ENCODE data around the gene TM9SF1.

The TM9SF1 gene

DNA sequence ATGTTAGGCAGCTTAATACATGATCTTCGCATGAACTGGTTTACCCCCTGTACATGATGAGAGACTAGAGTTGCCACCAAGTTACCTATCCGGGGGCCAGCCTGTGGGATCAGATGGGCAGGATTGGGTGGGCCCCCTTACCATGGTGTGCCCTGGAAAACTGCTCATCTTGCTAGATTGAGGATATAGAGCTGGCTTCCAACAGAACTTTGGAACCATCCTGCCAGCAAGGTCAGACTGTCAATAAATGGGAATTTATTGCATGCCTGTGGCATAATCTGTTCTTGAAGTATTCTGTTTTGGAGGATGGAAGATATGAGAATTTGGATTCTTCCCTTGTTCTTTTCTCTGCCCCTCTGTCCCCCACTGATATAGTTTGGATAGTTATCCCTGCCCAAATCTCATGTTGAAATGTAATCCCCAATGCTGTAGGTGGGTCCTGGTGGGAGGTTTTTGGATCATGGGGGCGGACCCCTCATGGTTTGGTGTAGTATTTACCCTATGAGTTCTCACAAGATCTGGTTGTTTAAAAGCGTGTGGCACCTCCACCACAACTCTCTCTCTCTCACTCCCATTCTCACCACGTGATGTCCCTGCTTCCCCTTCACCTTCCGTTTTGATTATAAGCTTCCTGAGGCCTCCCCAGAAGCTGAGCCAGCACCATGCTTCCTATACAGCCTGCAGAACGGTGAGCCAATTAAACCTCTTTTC lies 3.7 kb upstream of the TM9SF1 start:
- peaks cover 58% of the 10 kb centered on the region for H3K36me3 Mint-ChIP-seq
- DNase-seq: no peak
- no peak overlapping the region for H3K27ac Mint-ChIP-seq
- CTCF ChIA-PET: interaction anchor here (0.6 kb wide), 2 partner anchors 17 to 41 kb away, joined by 3 to 5 read pairs; partner anchors contain the start of gene MDP1
- peaks cover 38% of the 10 kb centered on the region for H3K4me1 Mint-ChIP-seq
- no peaks in the 10 kb centered on the region for H3K27me3 Mint-ChIP-seq
- no peak overlapping the region for H3K4me3 Mint-ChIP-seq
- H3K9me3 Mint-ChIP-seq: peaks cover 17% of the 10 kb centered on the region

DNA sequence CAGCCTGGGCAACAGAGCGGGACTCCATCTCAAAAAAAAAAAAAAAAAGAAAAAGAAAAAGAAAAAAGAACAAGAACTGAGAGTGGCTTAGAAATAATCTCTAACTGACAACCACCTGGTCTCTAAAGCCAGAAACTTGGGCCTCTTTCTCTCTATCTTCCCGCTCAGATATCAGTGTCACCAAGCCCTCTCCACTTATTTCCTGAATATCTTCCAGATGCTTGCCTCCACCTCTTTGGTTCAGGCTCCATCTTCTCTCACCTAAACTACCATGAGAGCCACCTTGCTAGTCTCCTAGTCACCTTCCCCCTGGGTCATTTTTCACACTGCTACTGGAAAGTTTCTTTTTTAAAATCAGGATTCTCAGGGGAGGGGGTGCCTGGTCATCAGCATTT lies 1.8 kb upstream of the TM9SF1 start:
- Mint-ChIP-seq H3K9me3 (peaks cover 6% of the 10 kb centered on the region), H3K27me3 (no peaks in the 10 kb centered on the region), H3K36me3 (peaks cover 54% of the 10 kb centered on the region), H3K4me3 (peak overlapping the region; percentile 98), H3K4me1 (peaks cover 51% of the 10 kb centered on the region), H3K27ac (no peak overlapping the region)
- CTCF ChIA-PET: interaction anchor here (1.4 to 2.7 kb wide), 2 partner anchors 18 to 113 kb away, joined by 3 to 8 read pairs; partner anchors contain the start of genes LTB4R2 and MDP1
- no peak for DNase-seq

DNA sequence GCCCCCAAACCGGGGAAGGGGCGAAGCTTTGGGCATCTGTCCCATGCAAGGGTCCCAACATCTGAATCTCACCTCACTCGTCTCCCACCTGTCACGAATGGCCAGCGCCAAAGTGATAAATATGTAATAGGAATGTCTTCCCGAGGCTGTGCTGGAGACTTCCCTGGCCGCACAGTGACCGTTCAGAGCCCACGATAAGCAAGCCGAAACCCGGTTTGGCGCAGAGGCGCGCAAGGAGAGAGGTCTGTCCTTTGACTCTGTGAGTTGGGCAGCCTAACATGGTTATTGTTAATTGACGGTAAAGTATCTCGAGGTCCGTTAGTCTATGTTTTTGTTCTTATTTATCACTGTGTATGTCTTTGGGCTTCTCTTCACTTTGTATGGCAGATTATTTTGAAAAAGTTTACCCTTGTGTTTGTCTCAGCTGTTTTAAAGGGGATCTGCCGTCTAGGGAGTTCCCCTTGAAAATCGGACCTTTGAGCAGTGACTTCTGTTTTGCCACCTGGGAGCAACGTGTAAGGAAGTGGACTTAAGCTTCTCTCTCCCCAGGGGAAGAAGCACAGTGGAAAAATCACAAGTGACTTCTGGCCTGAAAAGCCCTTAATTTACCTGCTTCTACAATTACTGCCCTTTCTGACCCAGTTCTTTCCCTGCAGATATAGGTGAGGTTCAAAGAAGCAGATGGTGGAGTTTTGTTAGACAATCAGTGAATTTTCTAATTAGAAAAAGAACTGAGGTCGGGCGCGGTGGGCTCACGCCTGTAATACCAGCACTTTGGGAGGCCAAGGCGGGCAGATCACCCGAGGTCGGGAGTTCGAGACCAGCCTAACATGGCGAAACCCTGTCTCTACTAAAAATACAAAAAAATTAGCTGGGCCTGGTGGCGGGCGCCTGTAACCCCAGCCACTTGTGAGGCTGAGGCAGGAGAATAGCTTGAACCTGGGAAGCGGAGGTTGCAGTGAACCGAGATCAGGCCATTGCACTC lies 1.1 kb upstream of the TM9SF1 start:
- DNase-seq: no peak
- peak overlapping the region; percentile 98 for H3K4me3 Mint-ChIP-seq
- peaks cover 55% of the 10 kb centered on the region for H3K36me3 Mint-ChIP-seq
- peak overlapping the region; percentile 98 for H3K27ac Mint-ChIP-seq
- peaks cover 1% of the 10 kb centered on the region for H3K9me3 Mint-ChIP-seq
- H3K27me3 Mint-ChIP-seq: no peaks in the 10 kb centered on the region
- peaks cover 55% of the 10 kb centered on the region for H3K4me1 Mint-ChIP-seq
- CTCF ChIA-PET: interaction anchor here (0.9 to 2.7 kb wide), 6 partner anchors 17 to 235 kb away, joined by 3 to 8 read pairs (median 4); partner anchors contain the start of genes CHMP4A, IRF9, LTB4R2 and MDP1

DNA sequence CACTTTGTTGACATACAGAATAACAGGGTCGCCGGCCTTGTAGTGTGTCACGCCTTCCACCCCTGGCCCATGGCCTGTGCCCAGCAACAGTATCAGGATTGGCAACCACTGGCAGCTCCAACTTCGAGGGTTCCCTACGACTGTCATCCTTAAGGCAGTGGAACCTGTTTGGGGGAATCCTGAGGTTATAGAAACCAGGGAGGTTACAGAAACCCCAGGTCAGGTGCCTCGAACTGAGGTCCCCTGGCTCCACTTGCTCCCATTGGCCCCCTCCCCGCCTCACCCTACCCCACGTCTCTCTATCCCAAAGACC lies 412 bp downstream of the TM9SF1 start:
- H3K27ac Mint-ChIP-seq: peak overlapping the region; percentile 98
- CTCF ChIA-PET: interaction anchor here (1.0 to 2.7 kb wide), 3 partner anchors 20 to 139 kb away, joined by 5 to 8 read pairs (median 5); partner anchors contain the start of genes CIDEB and MDP1
- DNase-seq: no peak
- H3K9me3 Mint-ChIP-seq: no peaks in the 10 kb centered on the region
- H3K27me3 Mint-ChIP-seq: no peaks in the 10 kb centered on the region
- peaks cover 64% of the 10 kb centered on the region for H3K4me1 Mint-ChIP-seq
- H3K36me3 Mint-ChIP-seq: peaks cover 49% of the 10 kb centered on the region
- H3K4me3 Mint-ChIP-seq: peak overlapping the region; percentile 98

DNA sequence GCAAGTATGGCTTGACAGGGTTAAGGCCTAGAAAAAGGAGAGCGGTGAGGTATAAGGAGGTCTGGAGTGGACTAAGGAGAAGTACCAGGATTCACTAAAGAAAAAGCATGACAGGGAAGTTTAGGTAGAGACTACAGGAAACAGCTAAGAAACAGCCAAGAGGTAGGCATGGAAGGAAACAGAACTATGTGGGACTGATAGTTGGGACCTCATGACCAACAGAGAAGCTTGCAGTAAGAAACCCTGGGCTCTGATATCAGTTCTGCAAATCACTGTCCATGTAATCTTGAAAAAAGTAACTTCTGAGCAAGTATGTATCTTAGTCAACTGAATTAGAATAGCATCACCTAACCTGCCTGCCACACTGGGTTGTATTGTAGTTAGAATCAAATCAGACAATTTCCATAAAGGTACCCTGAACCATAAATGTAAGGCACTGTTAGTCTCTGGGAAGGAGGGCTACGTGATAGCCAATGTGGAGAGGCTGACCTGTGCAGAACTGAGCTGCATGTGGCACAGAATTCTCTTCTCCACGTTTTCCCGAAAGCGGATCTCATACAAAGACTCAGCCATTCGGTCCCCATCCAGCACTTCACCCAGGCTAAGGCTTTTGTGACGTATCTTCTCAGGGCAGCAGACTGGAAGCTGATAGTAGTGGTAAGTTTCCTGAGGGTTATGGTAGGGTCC lies 912 bp downstream of the TM9SF1 start:
- peak overlapping the region; percentile 98 for H3K27ac Mint-ChIP-seq
- H3K9me3 Mint-ChIP-seq: no peaks in the 10 kb centered on the region
- no peak for DNase-seq
- peak overlapping the region; percentile 98 for H3K4me3 Mint-ChIP-seq
- H3K36me3 Mint-ChIP-seq: peaks cover 48% of the 10 kb centered on the region
- CTCF ChIA-PET: interaction anchor here (0.7 to 2.7 kb wide), 4 partner anchors 21 to 139 kb away, joined by 4 to 8 read pairs (median 5); partner anchors contain the start of genes CIDEB and MDP1
- no peaks in the 10 kb centered on the region for H3K27me3 Mint-ChIP-seq
- peaks cover 67% of the 10 kb centered on the region for H3K4me1 Mint-ChIP-seq

DNA sequence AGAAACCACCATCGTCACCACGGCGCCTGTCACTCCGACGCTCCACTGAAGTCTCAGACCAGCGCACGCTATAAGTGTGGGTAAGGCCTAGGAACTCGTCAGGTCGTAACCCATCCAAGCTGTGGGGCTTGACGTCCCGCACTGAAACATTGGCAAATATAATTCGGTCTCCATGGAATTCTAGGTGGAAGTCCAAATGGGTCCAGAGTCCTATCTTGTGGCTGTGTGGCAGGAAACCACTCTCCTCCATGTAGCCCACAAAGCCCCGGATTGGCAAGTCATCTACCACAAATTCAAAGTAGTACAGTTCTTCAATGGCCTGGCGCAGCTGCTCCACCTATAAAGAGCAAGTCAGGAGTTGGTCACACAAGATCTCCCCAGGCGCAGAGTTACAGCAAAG lies 2.3 kb downstream of the TM9SF1 start:
- no peaks in the 10 kb centered on the region for H3K27me3 Mint-ChIP-seq
- H3K4me3 Mint-ChIP-seq: no peak overlapping the region
- no peak for DNase-seq
- peaks cover 68% of the 10 kb centered on the region for H3K4me1 Mint-ChIP-seq
- H3K36me3 Mint-ChIP-seq: peaks cover 42% of the 10 kb centered on the region
- H3K9me3 Mint-ChIP-seq: no peaks in the 10 kb centered on the region
- H3K27ac Mint-ChIP-seq: peak overlapping the region; percentile 68
- CTCF ChIA-PET: no interaction called here

DNA sequence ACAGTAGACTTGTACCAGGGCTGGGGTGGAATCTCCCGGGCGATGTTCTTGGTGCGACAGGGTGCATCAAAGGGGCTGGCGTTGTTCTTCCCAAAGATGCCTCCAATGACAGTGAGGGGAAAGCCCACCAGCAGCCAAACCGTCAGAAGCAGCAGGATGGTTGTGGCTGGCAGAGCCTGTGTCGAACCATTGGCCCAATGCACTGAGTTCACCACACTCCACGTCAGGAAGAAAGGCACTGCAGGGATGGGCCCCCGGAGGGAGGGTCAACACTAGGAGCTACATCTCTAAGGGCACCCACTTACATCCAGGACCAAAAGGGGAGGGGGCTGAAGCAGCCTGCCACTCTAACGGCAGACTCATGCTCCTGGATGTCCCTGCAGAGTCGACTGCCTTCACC lies 4.8 kb downstream of the TM9SF1 start:
- no peak for DNase-seq
- Mint-ChIP-seq H3K36me3 (peaks cover 49% of the 10 kb centered on the region), H3K4me1 (peaks cover 65% of the 10 kb centered on the region), H3K4me3 (no peak overlapping the region), H3K9me3 (no peaks in the 10 kb centered on the region), H3K27me3 (no peaks in the 10 kb centered on the region), H3K27ac (no peak overlapping the region)
- CTCF ChIA-PET: no interaction called here

- no peaks in the 10 kb centered on the region for H3K27me3 Mint-ChIP-seq
- no peak for DNase-seq
- H3K9me3 Mint-ChIP-seq: no peaks in the 10 kb centered on the region
- H3K4me1 Mint-ChIP-seq: peaks cover 59% of the 10 kb centered on the region
- CTCF ChIA-PET: interaction anchor here (0.7 to 0.8 kb wide), 2 partner anchors 28 to 119 kb away, joined by 3 read pairs; partner anchors contain the start of gene IRF9
- H3K36me3 Mint-ChIP-seq: peaks cover 50% of the 10 kb centered on the region
- no peak overlapping the region for H3K27ac Mint-ChIP-seq
- no peak overlapping the region for H3K4me3 Mint-ChIP-seq
Measured at GRCh38 chr14:24189460-24189859, 5.8 kb downstream of the TM9SF1 start.

- Mint-ChIP-seq H3K4me1 (peaks cover 54% of the 10 kb centered on the region), H3K27ac (peak overlapping the region; percentile 90), H3K27me3 (no peaks in the 10 kb centered on the region), H3K36me3 (peaks cover 48% of the 10 kb centered on the region), H3K9me3 (no peaks in the 10 kb centered on the region), H3K4me3 (peak overlapping the region; percentile 85)
- no peak for DNase-seq
- CTCF ChIA-PET: interaction anchor here (0.7 to 1.2 kb wide), 3 partner anchors 28 to 247 kb away, joined by 3 read pairs; partner anchors contain the start of gene IRF9
Measured at GRCh38 chr14:24189059-24189375, 6.2 kb downstream of the TM9SF1 start.

GRCh38 chr14:24188251-24189058 lies 6.8 kb downstream of the TM9SF1 start, which contains the start of gene IPO4:
Gene IPO4, minus strand, starts transcription at chr14:24188816. Its CDS starts 29 bp downstream, at chr14:24188787.
- Mint-ChIP-seq H3K4me3 (peak within 1 kb of the TSS; percentile 85), H3K9me3 (no peaks in the 10 kb centered on the region), H3K27me3 (no peaks in the 10 kb centered on the region), H3K36me3 (peaks cover 49% of the 10 kb centered on the region), H3K27ac (peak within 1 kb of the TSS; percentile 90), H3K4me1 (peaks cover 52% of the 10 kb centered on the region)
- peak; percentile 97 for DNase-seq
- CTCF ChIA-PET: interaction anchor here (0.7 to 1.2 kb wide), 3 partner anchors 27 to 248 kb away, joined by 3 read pairs; partner anchors contain the start of gene IRF9

DNA sequence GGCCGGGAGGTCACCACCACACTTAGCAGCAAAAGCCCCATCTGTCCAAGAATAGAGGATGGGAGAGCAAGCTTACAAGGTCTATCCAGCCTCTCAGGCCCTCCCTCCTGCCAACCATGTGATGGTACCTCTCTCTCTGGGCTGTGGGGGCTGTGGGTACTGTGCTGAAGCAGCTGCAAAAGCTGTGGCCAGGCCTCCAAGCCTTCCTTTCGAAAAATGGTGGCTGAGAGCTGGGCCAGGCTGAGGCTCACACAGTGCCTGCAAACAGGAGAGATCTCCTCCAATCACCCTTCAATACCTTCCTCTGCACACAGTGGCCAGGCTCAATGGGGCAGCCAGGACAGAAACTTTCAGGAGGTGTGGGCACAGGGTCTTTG lies 7.7 kb downstream of the TM9SF1 start:
- peaks cover 48% of the 10 kb centered on the region for H3K36me3 Mint-ChIP-seq
- CTCF ChIA-PET: no interaction called here
- peak overlapping the region; percentile 90 for H3K27ac Mint-ChIP-seq
- no peaks in the 10 kb centered on the region for H3K27me3 Mint-ChIP-seq
- H3K4me3 Mint-ChIP-seq: peak overlapping the region; percentile 85
- DNase-seq: no peak
- no peaks in the 10 kb centered on the region for H3K9me3 Mint-ChIP-seq
- H3K4me1 Mint-ChIP-seq: peaks cover 45% of the 10 kb centered on the region

DNA sequence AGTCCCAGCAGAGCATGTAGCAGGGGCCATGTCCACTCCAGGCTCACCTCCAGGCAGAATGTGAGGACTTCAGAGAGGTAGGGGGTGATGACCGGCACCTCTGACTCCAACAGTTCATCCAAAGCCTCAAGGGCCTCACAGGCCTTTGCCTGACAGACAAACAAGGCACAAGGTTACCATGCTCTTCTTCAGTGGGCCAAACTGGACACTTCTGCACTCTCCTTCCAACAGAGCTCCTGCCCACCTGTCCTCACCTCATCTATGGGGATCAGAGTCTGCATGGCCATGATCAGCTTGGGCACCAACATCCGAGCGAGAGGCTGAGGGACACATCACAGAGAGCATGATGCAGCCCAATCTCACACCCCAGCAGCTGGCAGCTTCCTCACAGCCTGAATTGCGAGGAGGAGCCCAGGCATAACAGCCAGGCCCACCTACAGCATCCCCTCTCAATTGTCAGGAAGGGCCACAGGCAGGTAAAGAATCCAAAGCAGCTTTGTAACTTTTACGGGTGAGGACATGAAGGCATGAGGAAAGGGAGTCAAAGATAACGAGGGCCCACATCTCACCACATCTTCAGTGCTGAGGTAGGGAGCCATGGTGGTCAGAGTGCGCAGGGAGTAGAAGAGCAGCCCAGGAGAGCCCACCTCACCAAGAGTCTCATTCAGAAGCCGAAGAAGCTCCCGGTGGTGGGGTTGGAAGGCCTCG lies 8.3 kb downstream of the TM9SF1 start:
- Mint-ChIP-seq H3K4me1 (peaks cover 40% of the 10 kb centered on the region), H3K9me3 (no peaks in the 10 kb centered on the region), H3K36me3 (peaks cover 46% of the 10 kb centered on the region), H3K27ac (peak overlapping the region; percentile 33), H3K4me3 (peak overlapping the region; percentile 85), H3K27me3 (no peaks in the 10 kb centered on the region)
- DNase-seq: no peak
- CTCF ChIA-PET: no interaction called here

DNA sequence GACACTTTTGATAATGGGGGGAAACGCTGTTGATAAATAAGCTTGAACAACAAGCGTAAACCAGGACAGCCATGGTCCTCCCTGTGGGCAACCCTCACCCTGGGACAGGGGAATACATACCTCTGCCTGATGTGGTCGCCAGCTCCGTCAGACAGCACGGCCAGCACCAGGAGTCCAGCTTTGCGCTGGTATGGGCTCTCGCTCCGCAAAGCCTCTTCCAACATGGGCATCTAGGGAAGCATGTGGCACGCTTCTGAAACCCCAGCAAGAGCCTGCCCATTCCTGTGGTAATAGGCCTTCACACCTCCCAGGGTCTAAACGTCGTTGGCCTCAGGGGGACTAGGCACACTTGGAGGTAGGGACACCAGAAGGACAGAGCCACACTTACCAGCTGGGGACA lies 9.5 kb downstream of the TM9SF1 start:
- no peak overlapping the region for H3K27ac Mint-ChIP-seq
- CTCF ChIA-PET: interaction anchor here (0.6 kb wide), 1 partner anchor 35 kb away, joined by 4 read pairs; no protein-coding TSS in a partner anchor
- H3K9me3 Mint-ChIP-seq: no peaks in the 10 kb centered on the region
- H3K36me3 Mint-ChIP-seq: peaks cover 41% of the 10 kb centered on the region
- peaks cover 31% of the 10 kb centered on the region for H3K4me1 Mint-ChIP-seq
- no peaks in the 10 kb centered on the region for H3K27me3 Mint-ChIP-seq
- no peak overlapping the region for H3K4me3 Mint-ChIP-seq
- no peak for DNase-seq

Data from activated naive CD4-positive, alpha-beta T cell treated with anti-CD3 and anti-CD28 coated beads, Interleukin-2, amount 10 ng/mL, durations not matched to agents 7 days and 5 days (primary cell).